Measurements from ENCODE around the gene LANCL2. TPM values are rescaled to one million over a fixed set of nuclear protein-coding genes. Genes with fewer than 3 reads are reported as not detected.
A peak's percentile ranks its signal among the peaks of the same experiment; 100 is the strongest.

The LANCL2 gene
- total RNA-seq, 1 experiment from 2014 or later = 10.0 TPM

DNA sequence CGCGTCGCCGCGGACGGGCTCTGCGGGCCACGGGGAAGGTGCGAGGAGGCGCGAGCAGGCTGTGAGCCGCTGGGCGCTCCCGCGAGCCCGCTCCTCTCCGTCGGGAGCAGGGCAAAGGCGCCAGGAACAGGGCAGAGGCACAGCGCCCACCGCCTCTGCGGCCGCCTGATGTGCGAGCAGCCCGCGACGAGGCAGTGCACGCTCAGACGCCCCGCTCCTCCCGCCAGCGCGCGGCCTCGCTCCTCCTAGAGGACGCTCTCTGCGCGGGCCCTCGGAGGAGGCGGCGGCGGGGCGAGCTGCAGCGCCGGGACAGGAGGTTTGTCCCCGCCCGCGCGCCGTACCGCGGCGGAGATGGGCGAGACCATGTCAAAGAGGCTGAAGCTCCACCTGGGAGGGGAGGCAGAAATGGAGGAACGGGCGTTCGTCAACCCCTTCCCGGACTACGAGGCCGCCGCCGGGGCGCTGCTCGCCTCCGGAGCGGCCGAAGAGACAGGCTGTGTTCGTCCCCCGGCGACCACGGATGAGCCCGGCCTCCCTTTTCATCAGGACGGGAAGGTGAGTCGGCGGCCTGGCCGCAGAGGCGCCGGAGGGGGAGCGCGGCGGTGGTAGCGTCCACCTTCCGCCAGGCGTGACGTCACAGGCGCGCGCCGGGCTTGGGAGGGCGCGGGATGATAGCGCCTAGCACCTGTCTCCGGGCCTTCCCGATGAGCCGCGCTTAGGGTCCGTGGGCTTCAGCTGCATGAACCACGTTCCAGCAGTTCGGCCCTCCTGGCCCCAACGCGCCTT, 731 bp downstream of the LANCL2 start (continued):
- no peak for TF ChIP-seq CEBPB (IDR thresholded peaks at IDR 0.05; ENCODE audit: low read depth)
- TF ChIP-seq, protein P1, sequence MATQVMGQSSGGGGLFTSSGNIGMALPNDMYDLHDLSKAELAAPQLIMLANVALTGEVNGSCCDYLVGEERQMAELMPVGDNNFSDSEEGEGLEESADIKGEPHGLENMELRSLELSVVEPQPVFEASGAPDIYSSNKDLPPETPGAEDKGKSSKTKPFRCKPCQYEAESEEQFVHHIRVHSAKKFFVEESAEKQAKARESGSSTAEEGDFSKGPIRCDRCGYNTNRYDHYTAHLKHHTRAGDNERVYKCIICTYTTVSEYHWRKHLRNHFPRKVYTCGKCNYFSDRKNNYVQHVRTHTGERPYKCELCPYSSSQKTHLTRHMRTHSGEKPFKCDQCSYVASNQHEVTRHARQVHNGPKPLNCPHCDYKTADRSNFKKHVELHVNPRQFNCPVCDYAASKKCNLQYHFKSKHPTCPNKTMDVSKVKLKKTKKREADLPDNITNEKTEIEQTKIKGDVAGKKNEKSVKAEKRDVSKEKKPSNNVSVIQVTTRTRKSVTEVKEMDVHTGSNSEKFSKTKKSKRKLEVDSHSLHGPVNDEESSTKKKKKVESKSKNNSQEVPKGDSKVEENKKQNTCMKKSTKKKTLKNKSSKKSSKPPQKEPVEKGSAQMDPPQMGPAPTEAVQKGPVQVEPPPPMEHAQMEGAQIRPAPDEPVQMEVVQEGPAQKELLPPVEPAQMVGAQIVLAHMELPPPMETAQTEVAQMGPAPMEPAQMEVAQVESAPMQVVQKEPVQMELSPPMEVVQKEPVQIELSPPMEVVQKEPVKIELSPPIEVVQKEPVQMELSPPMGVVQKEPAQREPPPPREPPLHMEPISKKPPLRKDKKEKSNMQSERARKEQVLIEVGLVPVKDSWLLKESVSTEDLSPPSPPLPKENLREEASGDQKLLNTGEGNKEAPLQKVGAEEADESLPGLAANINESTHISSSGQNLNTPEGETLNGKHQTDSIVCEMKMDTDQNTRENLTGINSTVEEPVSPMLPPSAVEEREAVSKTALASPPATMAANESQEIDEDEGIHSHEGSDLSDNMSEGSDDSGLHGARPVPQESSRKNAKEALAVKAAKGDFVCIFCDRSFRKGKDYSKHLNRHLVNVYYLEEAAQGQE (IDR thresholded peaks at IDR 0.05; ENCODE audit: low read depth) = no peak
- TF ChIP-seq EZH2phosphoT487 (IDR thresholded peaks at IDR 0.05; ENCODE audit: borderline replicate concordance) = no peak
- TF ChIP-seq, protein P2, sequence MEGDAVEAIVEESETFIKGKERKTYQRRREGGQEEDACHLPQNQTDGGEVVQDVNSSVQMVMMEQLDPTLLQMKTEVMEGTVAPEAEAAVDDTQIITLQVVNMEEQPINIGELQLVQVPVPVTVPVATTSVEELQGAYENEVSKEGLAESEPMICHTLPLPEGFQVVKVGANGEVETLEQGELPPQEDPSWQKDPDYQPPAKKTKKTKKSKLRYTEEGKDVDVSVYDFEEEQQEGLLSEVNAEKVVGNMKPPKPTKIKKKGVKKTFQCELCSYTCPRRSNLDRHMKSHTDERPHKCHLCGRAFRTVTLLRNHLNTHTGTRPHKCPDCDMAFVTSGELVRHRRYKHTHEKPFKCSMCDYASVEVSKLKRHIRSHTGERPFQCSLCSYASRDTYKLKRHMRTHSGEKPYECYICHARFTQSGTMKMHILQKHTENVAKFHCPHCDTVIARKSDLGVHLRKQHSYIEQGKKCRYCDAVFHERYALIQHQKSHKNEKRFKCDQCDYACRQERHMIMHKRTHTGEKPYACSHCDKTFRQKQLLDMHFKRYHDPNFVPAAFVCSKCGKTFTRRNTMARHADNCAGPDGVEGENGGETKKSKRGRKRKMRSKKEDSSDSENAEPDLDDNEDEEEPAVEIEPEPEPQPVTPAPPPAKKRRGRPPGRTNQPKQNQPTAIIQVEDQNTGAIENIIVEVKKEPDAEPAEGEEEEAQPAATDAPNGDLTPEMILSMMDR (IDR thresholded peaks at IDR 0.05 in 2 of 3, conservative IDR thresholded peaks at IDR 0.05 in 1 of 3; ENCODE audit: borderline replicate concordance in 1 of 3, insufficient read depth in 1 of 3, low read depth in 2 of 3, low read length in 2 of 3) = peak in 1 of 3 experiments; percentile 34; a peak in 1 of 6 replicates
- TF ChIP-seq CBX3 (IDR thresholded peaks at IDR 0.05; ENCODE audit: low read depth) = no peak
- TF ChIP-seq SIN3A (IDR thresholded peaks at IDR 0.05; ENCODE audit: low read depth) = peak; percentile 65; the same call in 1 of the 2 replicates
- no peak for TF ChIP-seq EGR1 (IDR thresholded peaks at IDR 0.05; ENCODE audit: low read depth)

Data from HCT116 (cell line).